HepG2 (cell line): Measurements from ENCODE around the gene YAP1. TPM values are rescaled to one million over a fixed set of nuclear protein-coding genes. Genes with fewer than 3 reads are reported as not detected.

Source experiments
- BCL3 ChIP-seq: sonication (generic); formaldehyde crosslinking; IDR thresholded peaks from 2 replicates; pipeline ENCODE4 v1.5.1; 2020; ENCODE audit warnings: mild to moderate bottlenecking, missing genetic modification reagents, moderate library complexity
- CEBPG ChIP-seq: IDR thresholded peaks from 2 replicates; pipeline ENCODE4 v1.6.1; 2016
- DZIP1 ChIP-seq: sonication (generic); formaldehyde crosslinking; IDR thresholded peaks from 2 replicates; pipeline ENCODE4 v1.5.0; 2020; ENCODE audit warnings: mild to moderate bottlenecking, missing genetic modification reagents
- EED ChIP-seq: sonication (generic); formaldehyde crosslinking; IDR thresholded peaks from 2 replicates; pipeline ENCODE4 v1.5.0; 2020; ENCODE audit warnings: mild to moderate bottlenecking, missing genetic modification reagents
- HNF4A ChIP-seq: sonication (generic); formaldehyde crosslinking; IDR thresholded peaks from 2 replicates; pipeline ENCODE4 v1.4.0; 2020; ENCODE audit warnings: missing genetic modification reagents
- MLLT10 ChIP-seq: sonication (generic); formaldehyde crosslinking; IDR thresholded peaks from 2 replicates; pipeline ENCODE4 v1.4.0; 2020; ENCODE audit warnings: missing genetic modification reagents
- PCBP2 ChIP-seq: fragments of 200-400 bp; formaldehyde crosslinking; optimal IDR thresholded peaks from 2 replicates; pipeline ENCODE3; 2018; ENCODE audit warnings: low read length, low read depth; ENCODE audit not compliant: poor library complexity, severe bottlenecking
- RFXANK ChIP-seq: IDR thresholded peaks from 2 replicates; pipeline ENCODE4 v1.6.1; 2016
- SAFB2 ChIP-seq: sonication (generic); formaldehyde crosslinking; IDR thresholded peaks from 2 replicates; pipeline ENCODE4 v1.5.1; 2020; ENCODE audit warnings: missing genetic modification reagents, low read depth, mild to moderate bottlenecking, borderline replicate concordance
- SMARCE1 ChIP-seq: fragments of 450-650 bp; IDR thresholded peaks from 2 replicates; pipeline ENCODE4 v1.6.1; 2017; ENCODE audit warnings: borderline replicate concordance
- SNAI1 ChIP-seq: sonication (generic); formaldehyde crosslinking; IDR thresholded peaks from 2 replicates; pipeline ENCODE4 v1.5.0; 2020; ENCODE audit warnings: mild to moderate bottlenecking, missing genetic modification reagents, borderline replicate concordance
- TARDBP ChIP-seq: sonication (generic); formaldehyde crosslinking; IDR thresholded peaks from 2 replicates; pipeline ENCODE4 v1.8.0; 2022; ENCODE audit warnings: mild to moderate bottlenecking, missing genetic modification reagents
- ZNF335 ChIP-seq: sonication (generic); formaldehyde crosslinking; IDR thresholded peaks from 2 replicates; pipeline ENCODE4 v1.4.0; 2020; ENCODE audit warnings: missing genetic modification reagents
- ZNF556 ChIP-seq: sonication (generic); formaldehyde crosslinking; IDR thresholded peaks from 2 replicates; pipeline ENCODE4 v1.4.0; 2020; ENCODE audit warnings: mild to moderate bottlenecking, missing genetic modification reagents, borderline replicate concordance
- ZNF660 ChIP-seq: sonication (generic); formaldehyde crosslinking; IDR thresholded peaks from 2 replicates; pipeline ENCODE4 v1.5.1; 2020; ENCODE audit warnings: mild to moderate bottlenecking, low read depth, missing genetic modification reagents, borderline replicate concordance
- ZNF747 ChIP-seq: sonication (generic); formaldehyde crosslinking; IDR thresholded peaks from 2 replicates; pipeline ENCODE4 v1.8.1; 2023; ENCODE audit warnings: missing genetic modification reagents, mild to moderate bottlenecking, borderline replicate concordance
- ZNF883 ChIP-seq: sonication (generic); formaldehyde crosslinking; IDR thresholded peaks from 2 replicates; pipeline ENCODE4 v1.5.1; 2020; ENCODE audit warnings: mild to moderate bottlenecking, missing genetic modification reagents; ENCODE audit errors: not compliant biosample characterization
- polyA plus RNA-seq, 8 experiments: library from polyadenylated mRNA; depleted of rRNA in 3 of 8; stranded (reverse) in 7 of 8; unstranded in 1 of 8; fragments of >200 nt; fragmentation: Illumina TruSeq in 4 of 8; extraction: Trizol in 4 of 8; gene quantifications; 2 replicates each; pipeline versions ENCODE4 v1.2.1 to v1.2.3, GENCODE V29; 2011 to 2016; ENCODE audit warnings: low read depth in 4 of 8, missing spikeins in 1 of 8, mixed read lengths in 1 of 8; ENCODE audit not compliant: insufficient read depth in 1 of 8
- total RNA-seq, 5 experiments: library from RNA; depleted of rRNA; stranded (reverse); fragments of >200 nt; fragmentation: Illumina TruSeq; extraction: Trizol; gene quantifications; 2 replicates each; pipeline ENCODE4 v1.2.3, GENCODE V29; 2016; ENCODE audit warnings: low read depth in 1 of 5
- TF ChIP-seq, protein P1 (sequence below): sonication (generic); formaldehyde crosslinking; IDR thresholded peaks from 2 replicates; pipeline ENCODE4 v1.5.0; 2020; ENCODE audit warnings: missing genetic modification reagents, mild to moderate bottlenecking, borderline replicate concordance
- TF ChIP-seq, protein P2 (sequence below), 2 experiments: sonication (generic) in 1 of 2; formaldehyde crosslinking in 1 of 2; IDR thresholded peaks; 2 replicates each; pipeline versions ENCODE4 v1.4.0 to v1.6.1; 2016 to 2020; ENCODE audit warnings: borderline replicate concordance in 1 of 2, low read depth in 1 of 2, mild to moderate bottlenecking in 1 of 2, missing genetic modification reagents in 1 of 2

YAP1 gene
- total and polyA plus RNA-seq, 2 of the 13 experiments (the other 11 are each of a cell fraction or from before 2014, with no cell fraction given), result 59.5 to 91.0 TPM

DNA sequence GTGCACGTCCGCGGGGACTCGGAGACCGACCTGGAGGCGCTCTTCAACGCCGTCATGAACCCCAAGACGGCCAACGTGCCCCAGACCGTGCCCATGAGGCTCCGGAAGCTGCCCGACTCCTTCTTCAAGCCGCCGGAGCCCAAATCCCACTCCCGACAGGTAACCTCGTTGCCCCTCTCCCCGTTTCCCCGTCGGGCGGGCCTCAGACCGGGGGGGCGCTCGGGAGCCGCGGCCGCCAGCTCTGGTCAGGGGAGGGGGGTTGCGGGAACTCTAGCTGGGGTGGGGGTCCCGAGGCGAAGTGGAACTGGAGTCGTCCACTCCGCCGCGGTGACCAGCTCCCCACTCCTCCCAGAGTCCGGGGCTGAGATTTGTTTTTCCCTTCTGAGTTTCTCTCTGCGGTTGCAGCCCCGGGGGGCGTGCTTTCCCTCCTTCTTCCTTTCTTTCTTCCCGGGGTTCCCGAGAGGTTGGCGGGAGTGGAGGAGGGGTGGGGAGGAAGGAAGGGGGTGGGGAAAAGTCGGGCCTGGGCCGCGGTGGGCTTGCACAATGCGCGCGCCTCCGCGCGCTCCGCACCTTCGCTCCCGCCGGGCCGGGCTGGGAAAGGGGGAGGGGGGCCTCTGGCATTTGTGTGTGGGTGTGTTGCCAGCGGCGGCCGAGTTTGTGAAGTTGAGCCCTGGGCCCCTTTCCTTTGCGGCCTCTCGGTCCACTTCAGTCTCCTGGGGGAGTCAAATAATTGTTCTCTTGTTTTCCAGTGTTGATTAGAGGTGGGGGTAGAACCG is 952 bp downstream of the YAP1 start (continued):
- TF ChIP-seq DZIP1 (CRISPR knock-in tag), result no peak
- TF ChIP-seq EED (CRISPR knock-in tag), result no peak
- TF ChIP-seq, protein P1, sequence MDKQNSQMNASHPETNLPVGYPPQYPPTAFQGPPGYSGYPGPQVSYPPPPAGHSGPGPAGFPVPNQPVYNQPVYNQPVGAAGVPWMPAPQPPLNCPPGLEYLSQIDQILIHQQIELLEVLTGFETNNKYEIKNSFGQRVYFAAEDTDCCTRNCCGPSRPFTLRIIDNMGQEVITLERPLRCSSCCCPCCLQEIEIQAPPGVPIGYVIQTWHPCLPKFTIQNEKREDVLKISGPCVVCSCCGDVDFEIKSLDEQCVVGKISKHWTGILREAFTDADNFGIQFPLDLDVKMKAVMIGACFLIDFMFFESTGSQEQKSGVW (CRISPR knock-in tag), result no peak
- no peak for TF ChIP-seq RFXANK
- TF ChIP-seq PCBP2, result peak; percentile 62
- TF ChIP-seq HNF4A (CRISPR knock-in tag), result peak; percentile 55
- no peak for TF ChIP-seq MLLT10
- peak; percentile 75 for TF ChIP-seq CEBPG (CRISPR knock-in tag)
- TF ChIP-seq TARDBP (CRISPR knock-in tag), result peak; percentile 52; the same call in 1 of the 2 replicates
- peak; percentile 12; the same call in 1 of the 2 replicates for TF ChIP-seq SNAI1 (CRISPR knock-in tag)
- TF ChIP-seq SMARCE1, result no peak
- no peak for TF ChIP-seq ZNF660 (CRISPR knock-in tag)
- no peak for TF ChIP-seq ZNF883 (CRISPR knock-in tag)
- TF ChIP-seq ZNF747, result no peak
- TF ChIP-seq ZNF556 (CRISPR knock-in tag), result no peak
- no peak for TF ChIP-seq SAFB2 (CRISPR knock-in tag)
- TF ChIP-seq, protein P2, sequence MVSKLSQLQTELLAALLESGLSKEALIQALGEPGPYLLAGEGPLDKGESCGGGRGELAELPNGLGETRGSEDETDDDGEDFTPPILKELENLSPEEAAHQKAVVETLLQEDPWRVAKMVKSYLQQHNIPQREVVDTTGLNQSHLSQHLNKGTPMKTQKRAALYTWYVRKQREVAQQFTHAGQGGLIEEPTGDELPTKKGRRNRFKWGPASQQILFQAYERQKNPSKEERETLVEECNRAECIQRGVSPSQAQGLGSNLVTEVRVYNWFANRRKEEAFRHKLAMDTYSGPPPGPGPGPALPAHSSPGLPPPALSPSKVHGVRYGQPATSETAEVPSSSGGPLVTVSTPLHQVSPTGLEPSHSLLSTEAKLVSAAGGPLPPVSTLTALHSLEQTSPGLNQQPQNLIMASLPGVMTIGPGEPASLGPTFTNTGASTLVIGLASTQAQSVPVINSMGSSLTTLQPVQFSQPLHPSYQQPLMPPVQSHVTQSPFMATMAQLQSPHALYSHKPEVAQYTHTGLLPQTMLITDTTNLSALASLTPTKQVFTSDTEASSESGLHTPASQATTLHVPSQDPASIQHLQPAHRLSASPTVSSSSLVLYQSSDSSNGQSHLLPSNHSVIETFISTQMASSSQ (IDR thresholded peaks at IDR 0.05; ENCODE audit: low read depth), result no peak
- TF ChIP-seq, protein P2 (CRISPR knock-in tag; IDR thresholded peaks at IDR 0.05; ENCODE audit: borderline replicate concordance), result peak; percentile 76; the same call in 1 of the 2 replicates
- peak; percentile 10; the same call in 1 of the 2 replicates for TF ChIP-seq BCL3 (CRISPR knock-in tag)
- no peak for TF ChIP-seq ZNF335 (CRISPR knock-in tag)
